Rectal smooth muscle tissue (tissue), 1 donor: ENCODE results near the gene TMED10.

ENCODE experiments used
- H3K27ac ChIP-seq: one replicate; pipeline ENCODE4 v1.7.0; 2013; ENCODE audit warnings: low read depth, low read length, inconsistent platforms
- H3K27me3 ChIP-seq: one replicate; pipeline ENCODE4 v1.7.0; 2013; ENCODE audit warnings: low read length; ENCODE audit not compliant: control insufficient read depth, insufficient read depth
- H3K36me3 ChIP-seq: one replicate; pipeline ENCODE4 v1.7.0; 2013; ENCODE audit warnings: low read length; ENCODE audit not compliant: control insufficient read depth, insufficient read depth
- H3K4me1 ChIP-seq: one replicate; pipeline ENCODE4 v1.7.0; 2013; ENCODE audit warnings: low read length; ENCODE audit not compliant: control insufficient read depth, insufficient read depth
- H3K4me3 ChIP-seq: one replicate; pipeline ENCODE4 v1.7.0; 2013; ENCODE audit warnings: low read length
- H3K9ac ChIP-seq: one replicate; pipeline ENCODE4 v1.7.0; 2013; ENCODE audit warnings: low read length

Gene TMED10

DNA sequence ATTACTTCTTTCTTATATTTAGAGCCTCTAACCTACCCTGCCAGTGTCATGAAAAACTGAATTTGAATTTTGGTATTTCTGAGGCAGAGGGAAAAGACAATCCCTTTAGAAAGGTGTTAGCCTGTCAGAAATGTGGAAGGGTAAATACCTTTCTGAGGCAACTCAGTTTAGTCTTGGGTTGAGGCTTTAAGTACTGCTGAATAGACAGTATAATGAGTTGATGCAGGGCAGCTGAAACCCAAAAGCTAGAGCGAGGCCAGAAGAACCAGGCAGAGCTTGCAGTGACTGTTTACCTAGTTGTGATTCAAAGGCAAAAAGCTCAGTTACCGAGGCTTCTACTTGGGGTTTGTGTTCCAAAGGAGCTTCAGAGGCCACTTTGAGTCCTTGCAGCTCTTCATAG lies 88.3 kb downstream of the TMED10 start:
- H3K9ac ChIP-seq: no peak overlapping the region
- H3K4me3 ChIP-seq: no peak overlapping the region
- no peaks in the 10 kb centered on the region for H3K27me3 ChIP-seq
- H3K4me1 ChIP-seq: no peaks in the 10 kb centered on the region
- no peak overlapping the region for H3K27ac ChIP-seq
- H3K36me3 ChIP-seq: peaks cover 33% of the 10 kb centered on the region

- peaks cover 13% of the 10 kb centered on the region for H3K4me1 ChIP-seq
- no peak overlapping the region for H3K4me3 ChIP-seq
- no peaks in the 10 kb centered on the region for H3K27me3 ChIP-seq
- no peak overlapping the region for H3K27ac ChIP-seq
- H3K9ac ChIP-seq: no peak overlapping the region
- H3K36me3 ChIP-seq: peaks cover 30% of the 10 kb centered on the region
Measured at GRCh38 chr14:75084513-75084912, 91.9 kb downstream of the TMED10 start.

DNA sequence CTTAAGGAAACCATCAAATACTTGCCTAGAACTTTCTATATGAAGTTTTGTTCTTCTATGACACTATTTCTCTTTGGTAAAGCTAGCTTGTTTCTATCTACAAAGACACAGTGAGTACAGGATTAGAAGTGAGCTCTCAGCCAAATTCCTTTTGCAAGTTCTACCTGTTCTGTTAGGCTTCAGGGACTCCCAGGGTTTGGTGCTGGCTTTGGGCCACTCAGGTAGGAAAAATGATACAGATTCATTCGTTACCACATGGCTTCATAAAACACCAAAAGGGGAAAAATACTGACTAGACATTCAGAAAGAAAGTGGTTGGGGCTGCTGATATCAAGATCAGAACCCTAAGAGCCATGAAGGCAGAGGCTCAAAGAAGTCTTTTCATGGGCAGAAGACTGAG lies 93.1 kb downstream of the TMED10 start:
- Histone ChIP-seq H3K4me1 (peaks cover 13% of the 10 kb centered on the region), H3K9ac (no peak overlapping the region), H3K27ac (no peak overlapping the region), H3K4me3 (no peak overlapping the region), H3K36me3 (peaks cover 28% of the 10 kb centered on the region), H3K27me3 (no peaks in the 10 kb centered on the region)

DNA sequence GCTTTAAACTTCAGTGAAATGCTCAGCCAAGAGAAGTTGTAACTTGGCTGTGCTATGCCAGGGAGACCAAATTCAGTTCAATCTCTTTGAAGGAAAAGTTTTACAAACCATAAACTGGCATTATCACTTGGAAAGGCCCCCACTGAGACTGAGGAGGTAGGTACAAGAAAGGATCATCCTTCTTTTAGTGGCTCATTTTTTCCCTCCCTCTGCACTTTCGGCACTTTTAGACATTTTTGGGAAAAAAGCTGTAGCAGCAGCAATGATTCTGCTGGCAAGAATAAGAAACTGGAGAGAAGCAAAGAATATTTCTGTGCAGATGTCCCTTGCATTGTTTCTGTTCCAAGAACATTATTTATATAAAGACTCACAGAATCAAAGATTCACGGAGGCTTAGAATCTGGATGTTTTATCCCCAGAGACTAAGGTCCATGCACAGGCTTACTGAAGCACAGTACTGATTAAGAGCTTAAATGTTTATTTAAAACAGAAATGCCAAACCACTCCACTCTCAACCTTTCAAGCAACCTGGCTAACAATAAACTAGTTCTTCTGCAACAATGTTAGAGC lies 94.7 kb downstream of the TMED10 start:
- Histone ChIP-seq H3K9ac (no peak overlapping the region), H3K4me3 (no peak overlapping the region), H3K4me1 (peaks cover 18% of the 10 kb centered on the region), H3K27ac (peak overlapping the region; percentile 50), H3K27me3 (no peaks in the 10 kb centered on the region), H3K36me3 (peaks cover 15% of the 10 kb centered on the region)
